Ramos (cell line): ENCODE results near the gene MUC22.

ENCODE experiments used
- in situ Hi-C: fragments of 300-500 bp; cut with MboI; formaldehyde crosslinking; loops from one replicate; pipeline ENCODE4 v1.14.3; 2022; ENCODE audit warnings: low sequenced_read_pairs; ENCODE audit not compliant: unreplicated experiment

The MUC22 gene

DNA sequence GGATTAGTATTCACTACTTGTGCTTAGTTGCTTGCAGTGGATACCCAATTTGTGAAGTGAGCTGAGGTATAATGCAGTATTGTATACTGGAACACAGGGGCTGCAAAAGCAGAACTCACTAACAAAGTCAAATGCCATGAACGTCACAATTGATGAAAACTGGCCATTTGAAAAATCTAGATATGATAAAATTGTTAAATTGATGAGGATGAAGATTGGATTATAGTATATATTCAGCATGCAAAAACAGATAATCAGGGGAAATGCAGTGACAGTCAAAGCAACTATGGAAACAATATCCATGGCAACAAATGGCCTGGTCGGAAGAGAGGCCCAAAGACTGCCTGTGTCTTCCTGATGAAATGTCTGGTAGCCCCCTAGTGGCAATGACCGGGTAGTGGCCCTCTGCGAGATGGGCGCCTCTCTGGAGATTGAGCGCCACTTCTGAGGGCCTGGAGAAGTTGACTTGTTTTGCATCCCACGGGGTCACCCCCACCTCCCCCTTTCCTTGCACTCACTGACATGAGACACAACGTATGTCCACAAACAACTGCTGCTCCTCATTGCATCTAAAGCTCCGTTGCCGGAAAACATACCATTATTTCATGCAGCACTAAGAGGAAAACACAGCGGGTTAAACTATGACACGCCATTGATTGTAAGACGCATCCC lies 58.5 kb downstream of the MUC22 start:
- in situ Hi-C loops, result no loop called here

DNA sequence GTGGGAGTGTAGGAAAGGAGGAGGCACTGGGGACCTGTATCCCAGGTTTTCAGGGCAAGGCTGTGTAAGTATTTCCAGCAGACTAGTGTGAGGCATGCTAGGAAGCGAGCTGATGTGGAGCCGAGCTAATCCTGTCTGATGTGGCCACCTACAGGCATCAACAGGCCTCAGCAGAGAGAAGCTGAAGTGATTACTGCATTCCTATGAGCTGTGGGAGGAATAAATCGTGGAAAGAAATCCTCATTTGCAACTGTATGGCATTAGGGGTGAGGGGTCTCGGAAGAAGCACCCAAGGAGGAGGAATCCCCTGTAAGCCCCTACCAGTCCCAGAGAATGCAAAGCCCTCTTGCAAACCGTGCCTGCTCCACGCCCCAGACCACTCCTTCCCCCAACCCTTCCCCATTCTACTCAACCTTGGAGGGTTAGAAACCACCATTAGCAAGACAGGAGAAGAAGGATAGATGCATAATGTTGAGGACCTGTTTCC lies 60.5 kb downstream of the MUC22 start:
- in situ Hi-C loops, result no loop called here

- in situ Hi-C loops, result no loop called here
Measured at GRCh38 chr6:31074401-31074800, 64.1 kb downstream of the MUC22 start.

DNA sequence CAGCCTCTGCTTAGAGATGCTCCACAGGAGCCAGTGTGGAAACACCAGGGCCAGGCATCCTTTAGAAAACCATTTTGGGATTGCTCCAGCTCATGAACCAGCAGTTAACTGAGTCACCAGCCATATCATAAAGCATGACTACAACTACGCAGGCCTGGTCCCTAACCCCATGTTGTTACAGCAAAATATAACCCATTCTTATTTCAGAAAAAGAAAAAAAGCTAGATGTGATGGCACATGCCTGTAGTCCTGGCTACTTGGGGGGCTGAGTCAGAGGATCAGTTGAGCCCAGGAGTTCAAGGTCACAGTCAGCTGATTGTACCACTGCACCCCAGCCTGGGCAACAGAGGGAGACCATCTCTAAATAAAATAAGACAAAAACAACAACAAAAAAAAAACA lies 65.3 kb downstream of the MUC22 start:
- in situ Hi-C loops, result loop anchor here (5.0 to 25.0 kb wide), 2 partner anchors 248 to 613 kb away; no protein-coding TSS in a partner anchor

- in situ Hi-C loops, result loop anchor here (5.0 to 25.0 kb wide), 2 partner anchors 249 to 614 kb away; no protein-coding TSS in a partner anchor
Measured at GRCh38 chr6:31076611-31077010, 66.3 kb downstream of the MUC22 start.

GRCh38 chr6:31079656-31080261 lies 69.5 kb downstream of the MUC22 start:
- in situ Hi-C loops, result loop anchor here (5.0 to 25.0 kb wide), 3 partner anchors 252 to 617 kb away; no protein-coding TSS in a partner anchor

DNA sequence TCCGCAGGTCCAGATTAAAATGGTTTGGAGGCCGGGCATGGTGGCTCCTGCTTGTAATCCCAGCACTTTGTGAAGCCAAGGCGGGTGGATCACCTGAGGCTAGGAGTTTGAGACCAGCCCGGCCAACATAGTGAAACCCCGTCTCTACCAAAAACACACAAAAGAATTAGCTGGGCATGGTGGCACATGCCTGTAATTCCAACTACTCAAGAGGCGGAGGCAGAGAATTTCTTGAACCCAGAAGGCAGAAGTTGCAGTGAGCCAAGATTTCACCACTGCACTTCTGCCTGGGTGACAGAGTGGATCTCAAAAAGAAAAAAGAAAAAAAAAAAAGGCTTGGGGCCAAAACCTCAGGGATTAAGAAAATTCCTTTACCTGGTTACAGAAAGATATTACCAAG lies 71.6 kb downstream of the MUC22 start:
- in situ Hi-C loops, result loop anchor here (10.0 to 25.0 kb wide), 2 partner anchors 547 to 620 kb away; no protein-coding TSS in a partner anchor

DNA sequence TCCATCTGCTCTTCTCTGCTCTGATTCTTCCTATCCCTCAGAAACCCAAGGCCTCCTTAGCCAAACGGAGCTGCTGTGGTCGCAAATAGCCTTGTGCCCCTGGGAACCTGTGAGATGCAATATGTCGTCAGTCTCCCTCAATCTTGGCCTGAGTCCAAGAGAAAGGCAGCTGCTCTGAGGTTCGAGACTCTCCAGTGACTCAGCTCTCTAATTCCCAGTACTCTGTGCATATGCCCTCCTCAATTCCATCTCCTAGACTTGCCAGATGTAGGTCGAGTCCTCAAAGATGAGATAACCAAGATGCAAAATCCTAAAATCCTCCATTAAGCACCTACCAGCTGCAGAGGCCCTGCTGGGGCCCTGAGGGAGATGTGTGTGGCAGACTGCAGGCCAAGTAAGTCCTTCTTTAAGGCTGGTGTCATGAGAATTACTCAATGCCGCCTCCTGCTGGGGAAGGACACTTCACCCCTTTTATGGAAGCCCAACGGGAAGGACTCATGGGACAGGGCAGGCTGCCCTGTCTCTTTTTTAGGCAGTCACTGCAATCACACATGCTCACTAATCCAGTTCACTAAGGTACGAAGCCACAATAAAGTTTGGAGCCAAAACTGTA lies 73.6 kb downstream of the MUC22 start:
- in situ Hi-C loops, result loop anchor here (10.0 to 25.0 kb wide), 2 partner anchors 549 to 622 kb away; no protein-coding TSS in a partner anchor
